ENCODE measurements around the gene SPACA5. TPM values are rescaled to one million over a fixed set of nuclear protein-coding genes. Genes with fewer than 3 reads are reported as not detected.
A peak's percentile ranks its signal among the peaks of the same experiment; 100 is the strongest.
"Not testable (repeated sequence)": the region's sequence is repeated elsewhere in the genome, so short reads cannot be mapped to it uniquely, and the experiment has no call there.

Gene SPACA5
- polyA plus RNA-seq, 3 donors: 0.22 TPM; not detected in 2

DNA sequence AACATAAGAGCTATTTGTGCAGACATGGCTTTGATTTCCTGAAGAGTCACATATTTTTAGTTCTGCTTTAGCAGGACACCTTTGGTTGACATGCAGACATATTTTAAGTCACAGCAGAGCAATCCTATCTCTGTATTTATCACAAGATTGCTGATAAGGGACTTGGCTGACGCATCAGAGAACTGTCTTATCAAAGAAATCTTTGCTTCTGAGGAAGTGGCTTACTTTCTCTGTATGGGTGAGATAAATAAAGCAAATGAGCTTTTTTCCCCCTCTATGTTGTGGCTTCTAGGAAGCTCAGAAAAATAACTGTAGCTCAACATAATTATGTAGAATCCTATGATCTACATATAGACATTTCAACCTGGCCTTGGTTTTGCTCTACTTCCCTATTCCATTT is 13.1 kb downstream of the SPACA5 start:
- DNase-seq (ENCODE audit: extremely low read depth in 1 of 11, low read depth in 9 of 11, low spot score in 4 of 11): not testable (repeated sequence)

DNA sequence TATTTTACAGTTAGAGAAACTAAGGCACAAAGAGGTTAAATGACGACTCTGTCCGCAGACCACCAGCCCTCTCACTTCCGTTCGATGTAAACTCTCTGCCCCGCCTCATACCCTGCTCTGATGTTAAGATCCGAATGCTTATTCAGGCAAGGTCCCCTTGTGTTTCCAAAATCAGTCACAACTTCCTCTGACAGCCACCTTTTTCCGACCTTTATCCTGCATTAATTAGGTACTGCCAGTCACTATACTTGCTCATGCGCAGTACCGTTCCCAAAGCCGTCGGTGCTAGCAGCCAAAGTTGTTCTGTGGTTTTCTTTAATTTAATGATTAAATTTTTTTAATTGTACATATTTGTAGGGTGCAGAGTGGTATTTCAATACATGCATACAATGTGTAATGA is 13.7 kb downstream of the SPACA5 start:
- DNase-seq (ENCODE audit: extremely low read depth in 1 of 11, low read depth in 9 of 11, low spot score in 4 of 11): not testable (repeated sequence)

GRCh38 chrX:48021026-48021900 is 14.5 kb downstream of the SPACA5 start:
- DNase-seq (ENCODE audit: extremely low read depth in 1 of 11, low read depth in 9 of 11, low spot score in 4 of 11): peak; percentile 70 to 90 (median 80)

DNA sequence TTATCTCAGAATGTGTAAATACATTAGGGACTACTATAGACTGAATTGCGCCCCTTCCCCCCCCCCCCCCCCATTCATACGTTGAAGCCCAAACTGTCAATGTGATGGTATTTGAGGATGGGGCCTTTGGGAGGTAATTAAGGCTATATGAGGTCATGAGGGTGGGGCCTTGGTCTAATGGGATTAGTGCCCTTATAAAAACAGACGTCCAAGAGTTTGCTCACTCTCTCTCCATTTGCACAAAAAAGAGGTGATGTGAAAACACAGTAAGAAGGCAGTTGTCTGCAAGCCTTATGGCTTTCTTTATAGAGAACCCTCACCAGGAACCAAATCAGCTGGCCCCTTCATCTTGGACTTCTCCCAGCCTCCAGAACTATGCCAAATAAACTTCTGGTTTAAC is 15.3 kb downstream of the SPACA5 start:
- no peak for DNase-seq (ENCODE audit: extremely low read depth in 1 of 11, low read depth in 9 of 11, low spot score in 4 of 11)

- no peak for DNase-seq (ENCODE audit: extremely low read depth in 1 of 11, low read depth in 9 of 11, low spot score in 4 of 11)
These were observed 15.9 kb downstream of the SPACA5 start for GRCh38 chrX:48022738-48023137.

DNA sequence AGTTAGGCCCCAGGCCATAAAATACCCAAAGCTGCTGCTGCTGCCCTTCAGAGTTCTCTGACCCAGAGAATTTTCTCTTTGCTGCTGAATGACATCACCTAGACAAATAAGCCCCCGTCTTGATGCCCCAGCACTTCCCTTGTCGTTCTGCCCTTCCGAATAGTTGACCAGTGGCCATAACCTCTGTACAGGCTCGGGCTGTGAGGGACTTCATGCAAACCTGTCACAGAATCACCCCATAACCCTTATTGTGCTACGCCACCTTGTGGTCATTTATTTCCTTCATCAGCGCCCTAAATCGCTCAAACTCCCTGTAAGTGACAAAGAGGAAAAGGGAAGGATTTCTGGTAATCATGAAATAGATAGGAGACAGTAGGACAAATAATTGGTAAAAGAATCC is 18.8 kb downstream of the SPACA5 start:
- peak in 8 of 11 donors; percentile 29 to 59 (median 46) for DNase-seq (ENCODE audit: extremely low read depth in 1 of 11, low read depth in 9 of 11, low spot score in 4 of 11)

DNA sequence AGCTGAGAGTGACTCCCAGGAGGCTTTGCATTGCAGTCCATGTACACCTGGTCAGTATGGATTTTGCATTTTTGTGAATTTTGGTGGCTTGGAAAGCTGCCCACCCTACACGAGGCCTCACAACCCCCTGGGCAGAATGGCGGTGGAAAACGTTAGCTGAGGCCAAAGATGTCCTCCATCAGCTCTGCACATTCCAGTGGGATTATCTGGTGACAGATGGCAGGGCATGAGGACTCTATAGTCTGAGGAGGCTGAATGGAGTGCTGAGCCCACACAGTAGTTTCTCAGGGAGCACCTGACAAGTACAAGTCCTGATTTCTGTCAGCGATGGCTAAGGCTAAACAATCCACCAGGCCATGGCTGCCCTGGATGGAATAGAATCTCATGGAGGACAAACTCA is 20.8 kb downstream of the SPACA5 start:
- not testable (repeated sequence) for DNase-seq (ENCODE audit: extremely low read depth in 1 of 11, low read depth in 9 of 11, low spot score in 4 of 11)

DNA sequence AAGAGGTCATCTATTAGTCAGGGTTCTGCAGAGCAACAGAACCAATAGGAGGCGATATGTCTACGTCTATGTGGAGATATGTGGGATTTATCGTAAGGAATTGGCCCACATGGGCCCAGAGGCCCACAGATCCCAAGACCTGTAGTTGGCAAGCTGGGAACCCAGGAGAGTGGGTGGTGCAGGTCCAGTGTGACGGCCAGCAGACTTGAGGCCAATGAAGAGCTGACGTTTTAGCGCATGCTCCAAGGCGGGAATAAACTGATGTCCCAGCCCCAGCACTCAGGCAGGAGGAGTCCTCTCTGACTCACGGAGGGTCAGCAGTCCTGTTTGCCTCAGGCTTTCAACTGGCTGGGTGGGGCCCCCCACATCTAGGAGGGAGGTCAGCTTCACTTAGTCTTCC is 21.3 kb downstream of the SPACA5 start:
- no peak for DNase-seq (ENCODE audit: extremely low read depth in 1 of 11, low read depth in 9 of 11, low spot score in 4 of 11)

GRCh38 chrX:48030237-48030636 is 23.4 kb downstream of the SPACA5 start:
- DNase-seq (ENCODE audit: extremely low read depth in 1 of 11, low read depth in 9 of 11, low spot score in 4 of 11): no peak

DNA sequence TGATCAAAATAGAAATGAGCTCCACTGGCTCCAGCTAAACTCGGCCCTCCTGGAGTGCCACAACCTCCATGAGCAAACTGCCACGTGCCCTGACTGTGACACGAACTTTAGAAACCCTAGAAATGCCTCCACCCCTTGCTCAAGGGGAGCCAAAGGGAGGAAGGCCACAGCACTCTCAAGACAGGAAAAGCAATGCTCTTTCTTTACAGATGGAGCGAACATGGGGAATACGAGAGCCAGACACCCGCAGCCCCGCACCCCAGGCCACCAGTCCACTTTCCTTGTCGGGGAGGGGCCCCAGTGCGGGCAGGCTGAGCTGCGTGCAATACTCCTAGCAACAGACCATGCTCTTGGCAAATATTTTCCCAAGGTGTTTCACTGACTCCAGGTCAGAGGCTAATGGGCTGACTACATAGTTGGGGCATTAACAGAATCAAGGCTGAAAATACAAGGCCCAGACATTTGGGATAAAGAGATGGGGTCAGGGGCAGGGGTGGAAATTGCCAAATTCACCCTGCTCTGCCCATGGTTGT is 23.9 kb downstream of the SPACA5 start:
- not testable (repeated sequence) for DNase-seq (ENCODE audit: extremely low read depth in 1 of 11, low read depth in 9 of 11, low spot score in 4 of 11)

DNA sequence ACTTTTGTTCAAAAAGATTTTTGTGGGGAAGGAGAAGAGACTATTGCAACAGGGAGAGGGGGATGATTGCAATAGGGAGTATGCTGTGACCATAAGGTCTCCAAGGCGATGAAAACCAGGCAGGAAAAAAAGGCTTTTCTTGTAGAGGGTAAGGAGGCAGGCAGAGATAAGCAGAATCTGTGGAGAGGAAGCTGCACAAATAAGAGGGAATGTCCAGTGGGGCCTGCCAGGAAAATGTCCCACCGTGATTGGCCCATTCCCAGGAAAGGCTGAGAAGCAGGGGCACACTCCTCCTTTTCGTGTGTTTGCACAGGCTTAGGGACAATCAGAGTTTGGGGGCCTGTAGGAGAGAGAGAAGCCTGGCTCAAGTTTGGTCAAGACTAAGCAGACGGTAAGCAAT is 29.1 kb downstream of the SPACA5 start:
- no peak for DNase-seq (ENCODE audit: extremely low read depth in 1 of 11, low read depth in 9 of 11, low spot score in 4 of 11)

DNA sequence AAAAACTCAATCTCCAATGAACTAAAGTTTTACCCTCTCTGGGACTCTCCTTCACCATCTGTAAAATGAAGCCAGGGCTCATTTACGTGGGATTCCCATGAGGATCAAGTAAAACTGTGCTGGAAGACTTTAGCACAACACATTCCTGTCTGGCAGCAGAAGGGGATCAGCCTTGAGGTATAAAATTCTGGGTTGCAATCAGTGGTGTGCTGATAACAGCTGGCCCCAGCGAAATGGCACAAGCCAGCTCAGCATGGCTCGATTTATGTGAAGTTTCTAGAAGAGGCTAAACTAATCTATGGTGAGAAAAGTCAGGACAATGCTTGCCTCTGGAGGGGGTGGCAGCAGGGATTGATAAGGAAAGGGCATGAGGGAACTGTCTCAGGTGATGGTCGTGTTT is 36.3 kb downstream of the SPACA5 start:
- DNase-seq (ENCODE audit: extremely low read depth in 1 of 11, low read depth in 9 of 11, low spot score in 4 of 11): no peak

GRCh38 chrX:48045410-48046311 is 38.9 kb downstream of the SPACA5 start:
- no peak for DNase-seq (ENCODE audit: extremely low read depth in 1 of 11, low read depth in 9 of 11, low spot score in 4 of 11)

DNA sequence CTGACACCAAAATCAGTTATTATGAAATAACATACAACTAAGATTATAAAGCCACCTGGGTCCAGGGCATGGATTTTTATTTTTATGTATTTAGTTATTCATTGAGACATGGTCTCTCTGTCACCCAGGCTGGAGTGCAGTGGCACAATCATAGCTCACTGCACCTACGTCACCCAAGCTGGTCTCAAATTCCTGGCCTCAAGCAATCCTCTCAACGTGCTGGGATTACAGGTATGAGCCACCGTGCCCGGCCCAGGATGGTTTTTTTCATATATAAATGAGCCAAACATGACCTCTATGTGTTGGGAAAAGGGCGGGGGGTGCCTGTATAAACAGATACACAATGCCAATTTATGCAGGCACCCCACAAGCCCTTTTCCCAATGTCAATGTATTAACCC is 40.1 kb downstream of the SPACA5 start:
- DNase-seq (ENCODE audit: extremely low read depth in 1 of 11, low read depth in 9 of 11, low spot score in 4 of 11): no peak

DNA sequence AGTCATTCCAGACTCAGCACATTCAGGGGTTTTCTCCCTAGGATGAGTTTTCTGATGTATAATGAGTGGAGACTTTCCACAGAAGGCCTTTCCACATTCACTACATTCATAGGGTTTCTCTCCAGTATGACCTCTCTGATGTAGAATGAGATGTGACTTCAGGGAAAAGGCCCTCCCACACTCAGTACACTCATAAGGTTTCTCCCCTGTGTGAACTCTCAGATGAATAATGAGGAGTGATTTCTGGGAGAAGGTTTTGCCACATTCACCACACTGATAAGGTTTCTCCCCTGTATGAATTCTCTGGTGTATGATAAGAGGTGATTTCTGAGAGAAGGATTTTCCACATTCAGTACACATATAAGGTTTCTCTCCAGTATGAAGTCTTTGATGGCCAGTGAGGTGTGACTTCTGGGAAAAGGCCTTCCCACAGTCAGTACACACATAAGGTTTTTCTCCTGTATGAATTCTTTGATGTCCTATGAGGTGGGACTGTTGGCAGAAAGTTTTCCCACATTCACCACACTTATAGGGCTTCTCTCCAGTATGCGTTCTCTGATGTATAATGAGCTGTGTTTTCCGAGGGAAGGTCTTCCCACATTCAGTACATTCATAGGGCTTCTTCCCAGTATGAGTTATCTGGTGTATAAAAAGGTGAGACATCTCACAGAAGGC is 52.0 kb downstream of the SPACA5 start:
- no peak for DNase-seq (ENCODE audit: extremely low read depth in 1 of 11, low read depth in 9 of 11, low spot score in 4 of 11)

- DNase-seq (ENCODE audit: extremely low read depth in 1 of 11, low read depth in 9 of 11, low spot score in 4 of 11): no peak
These were observed 52.5 kb downstream of the SPACA5 start for GRCh38 chrX:48059296-48059639.
